Measurements from ENCODE around the gene SLC9A8. TPM values are rescaled to one million over a fixed set of nuclear protein-coding genes. Genes with fewer than 3 reads are reported as not detected.
A peak's percentile ranks its signal among the peaks of the same experiment; 100 is the strongest.

Gene SLC9A8
- polyA plus RNA-seq, 4 donors: 3.5 to 11.8 (median 6.1) TPM

DNA sequence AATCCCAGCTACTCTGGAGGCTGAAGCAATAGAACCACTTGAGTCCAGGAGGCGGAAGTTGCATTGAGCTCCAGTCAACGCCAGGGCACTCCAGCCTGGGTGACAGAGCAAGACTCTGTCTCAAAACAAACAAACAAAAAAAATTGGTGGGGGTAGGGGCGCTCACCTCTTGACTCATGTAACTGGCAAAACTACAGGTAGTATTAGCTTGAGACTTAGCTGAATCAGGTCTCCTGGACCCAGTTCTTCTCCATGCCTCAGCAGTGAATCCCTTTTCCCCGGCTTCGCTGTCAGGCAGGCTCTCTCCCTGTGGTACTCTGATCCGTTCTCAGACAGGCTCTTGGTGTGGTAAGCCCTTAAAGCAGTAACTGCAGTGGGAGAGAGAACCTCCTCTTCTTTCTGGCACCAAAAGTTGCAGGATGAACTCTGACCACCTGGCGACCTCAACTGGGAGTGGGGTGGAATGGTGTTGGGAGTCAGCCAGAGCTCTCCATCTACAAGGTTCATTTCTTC lies 12.9 kb downstream of the SLC9A8 start:
- WGBS, 3 donors: 64 to 78% (median 69%) methylated on average over 7 of the region's 7 CpGs
- peak in 1 of 2 donors; percentile 42 for DNase-seq
- H3K27ac ChIP-seq (ENCODE audit: low read depth in 1 of 3, low read length in 2 of 3): no peak overlapping the region

DNA sequence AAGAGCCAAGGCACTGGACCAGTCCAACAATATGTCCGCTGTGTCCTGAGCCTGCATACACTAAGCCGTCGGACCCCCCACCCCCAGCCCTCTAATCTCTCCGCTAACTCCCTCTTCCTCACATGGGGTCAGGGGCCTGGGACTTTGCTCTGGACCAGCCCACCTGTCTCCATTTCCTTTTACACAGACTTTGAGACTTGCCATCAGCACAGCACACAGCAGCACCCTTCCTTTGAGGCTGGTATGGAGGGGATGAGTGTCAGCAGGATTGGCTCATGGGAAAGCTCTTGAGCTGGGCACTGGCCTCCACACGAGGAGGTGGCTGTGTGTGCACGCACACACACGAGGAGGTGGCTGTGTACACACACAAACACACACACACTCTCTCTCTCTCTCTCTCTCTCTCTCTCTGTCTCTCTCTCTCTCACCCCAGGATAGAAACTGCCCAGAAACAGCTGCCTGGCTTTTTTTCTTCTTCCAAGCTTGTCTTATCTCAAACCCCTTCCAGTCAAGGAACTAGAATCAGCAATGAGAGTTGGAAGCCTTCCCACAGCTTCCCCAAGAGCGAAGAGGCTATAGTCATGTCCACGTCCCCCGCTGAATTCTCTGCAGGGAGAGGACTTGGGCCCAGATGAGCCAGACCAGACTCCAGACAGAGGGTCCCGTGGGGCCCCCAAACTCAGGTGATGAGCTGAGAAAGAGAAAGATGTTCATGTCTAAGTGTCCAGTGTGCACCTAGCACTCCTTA lies 18.6 kb downstream of the SLC9A8 start:
- FAIRE-seq (no peak), DNase-seq (peak in 1 of 2 donors; percentile 21)
- H3K4me1 ChIP-seq (ENCODE audit: control insufficient read depth in 3 of 3, insufficient read depth in 2 of 3, low read depth in 1 of 3, low read length in 2 of 3): peaks cover 0 to 10% (median 4%) of the 10 kb centered on the region in 3 donors
- 83 to 89% (median 86%) methylated on average over 11 of the region's 11 CpGs for WGBS, 3 donors
- no peaks in the 10 kb centered on the region for H3K27me3 ChIP-seq (ENCODE audit: control insufficient read depth in 3 of 3, insufficient read depth in 3 of 3, low read length in 3 of 3)
- H3K36me3 ChIP-seq (ENCODE audit: control insufficient read depth in 3 of 3, insufficient read depth in 2 of 3, low read depth in 1 of 3, low read length in 3 of 3): peaks cover 0 to 53% (median 6%) of the 10 kb centered on the region in 3 donors
- H3K9me3 ChIP-seq (ENCODE audit: control insufficient read depth in 2 of 2, insufficient read depth in 1 of 2, low read depth in 1 of 2, low read length in 1 of 2): peaks cover 0 to 2% of the 10 kb centered on the region in 2 donors
- no peak overlapping the region for H3K4me3 ChIP-seq (ENCODE audit: low read depth in 1 of 3, low read length in 3 of 3)
- H3K27ac ChIP-seq (ENCODE audit: low read depth in 1 of 3, low read length in 2 of 3): peak overlapping the region in 1 of 3 donors; percentile 55

More for the DNA sequence above, 12.9 kb downstream of the SLC9A8 start:
- no peak overlapping the region for H3K4me3 ChIP-seq (ENCODE audit: low read depth in 1 of 3, low read length in 3 of 3)
- H3K27me3 ChIP-seq (ENCODE audit: control insufficient read depth in 3 of 3, insufficient read depth in 3 of 3, low read length in 3 of 3): no peaks in the 10 kb centered on the region
- no peaks in the 10 kb centered on the region for H3K9me3 ChIP-seq (ENCODE audit: control insufficient read depth in 2 of 2, insufficient read depth in 1 of 2, low read depth in 1 of 2, low read length in 1 of 2)
- FAIRE-seq: no peak
- peaks cover 4 to 12% (median 7%) of the 10 kb centered on the region in 3 donors for H3K4me1 ChIP-seq (ENCODE audit: control insufficient read depth in 3 of 3, insufficient read depth in 2 of 3, low read depth in 1 of 3, low read length in 2 of 3)
- H3K36me3 ChIP-seq (ENCODE audit: control insufficient read depth in 3 of 3, insufficient read depth in 2 of 3, low read depth in 1 of 3, low read length in 3 of 3): peaks cover 0 to 35% (median 5%) of the 10 kb centered on the region in 3 donors

DNA sequence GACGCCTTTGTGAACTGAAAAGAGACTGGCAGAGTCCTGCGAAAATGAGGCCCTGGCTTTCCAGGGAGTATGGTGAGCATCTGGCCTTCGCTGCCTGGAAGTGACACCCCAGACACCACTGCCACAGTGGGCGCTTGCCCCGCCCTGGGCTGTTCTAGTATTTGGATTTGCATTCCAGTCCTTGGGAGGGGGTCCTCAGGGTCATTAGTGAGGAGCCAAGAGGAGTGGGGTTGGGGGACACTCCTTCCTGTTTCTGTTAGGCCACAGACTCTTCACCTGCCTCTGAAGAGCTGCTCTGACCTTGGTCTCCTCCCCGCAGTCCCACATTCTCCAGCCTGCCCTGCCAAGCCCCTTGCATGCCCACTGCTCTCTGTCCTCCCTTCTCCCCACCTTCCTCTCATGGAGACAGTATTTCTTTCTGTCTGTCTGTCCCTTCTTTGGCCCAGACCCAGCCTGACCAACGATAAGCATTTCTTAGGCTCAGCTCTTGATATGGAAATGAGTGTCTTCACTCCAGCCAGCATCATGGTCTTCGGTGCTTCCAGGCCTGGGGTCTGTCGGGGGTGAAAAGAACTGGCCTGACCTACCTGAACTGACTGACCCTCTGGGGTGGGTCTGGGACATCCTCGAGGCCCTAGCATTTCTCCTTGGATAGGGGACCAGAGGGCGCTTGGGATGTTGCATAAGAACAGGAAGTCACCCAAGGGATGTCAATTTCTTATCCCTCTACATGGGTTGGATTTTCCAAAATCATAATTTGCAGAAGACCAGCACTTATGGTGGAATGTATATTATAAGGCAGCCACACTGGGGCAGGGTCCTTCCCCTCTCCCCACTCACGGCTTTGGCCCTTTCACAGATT lies 19.4 kb downstream of the SLC9A8 start:
- H3K4me1 ChIP-seq (ENCODE audit: control insufficient read depth in 3 of 3, insufficient read depth in 2 of 3, low read depth in 1 of 3, low read length in 2 of 3): peaks cover 0 to 10% (median 4%) of the 10 kb centered on the region in 3 donors
- peak overlapping the region in 2 of 3 donors; percentile 16 to 55 for H3K27ac ChIP-seq (ENCODE audit: low read depth in 1 of 3, low read length in 2 of 3)
- no peaks in the 10 kb centered on the region for H3K27me3 ChIP-seq (ENCODE audit: control insufficient read depth in 3 of 3, insufficient read depth in 3 of 3, low read length in 3 of 3)
- H3K9me3 ChIP-seq (ENCODE audit: control insufficient read depth in 2 of 2, insufficient read depth in 1 of 2, low read depth in 1 of 2, low read length in 1 of 2): peaks cover 0 to 2% of the 10 kb centered on the region in 2 donors
- 88 to 92% (median 89%) methylated on average over 12 of the region's 12 CpGs for WGBS, 3 donors
- H3K36me3 ChIP-seq (ENCODE audit: control insufficient read depth in 3 of 3, insufficient read depth in 2 of 3, low read depth in 1 of 3, low read length in 3 of 3): peaks cover 0 to 53% (median 6%) of the 10 kb centered on the region in 3 donors
- no peak overlapping the region for H3K4me3 ChIP-seq (ENCODE audit: low read depth in 1 of 3, low read length in 3 of 3)
- no peak for FAIRE-seq
- DNase-seq: no peak

DNA sequence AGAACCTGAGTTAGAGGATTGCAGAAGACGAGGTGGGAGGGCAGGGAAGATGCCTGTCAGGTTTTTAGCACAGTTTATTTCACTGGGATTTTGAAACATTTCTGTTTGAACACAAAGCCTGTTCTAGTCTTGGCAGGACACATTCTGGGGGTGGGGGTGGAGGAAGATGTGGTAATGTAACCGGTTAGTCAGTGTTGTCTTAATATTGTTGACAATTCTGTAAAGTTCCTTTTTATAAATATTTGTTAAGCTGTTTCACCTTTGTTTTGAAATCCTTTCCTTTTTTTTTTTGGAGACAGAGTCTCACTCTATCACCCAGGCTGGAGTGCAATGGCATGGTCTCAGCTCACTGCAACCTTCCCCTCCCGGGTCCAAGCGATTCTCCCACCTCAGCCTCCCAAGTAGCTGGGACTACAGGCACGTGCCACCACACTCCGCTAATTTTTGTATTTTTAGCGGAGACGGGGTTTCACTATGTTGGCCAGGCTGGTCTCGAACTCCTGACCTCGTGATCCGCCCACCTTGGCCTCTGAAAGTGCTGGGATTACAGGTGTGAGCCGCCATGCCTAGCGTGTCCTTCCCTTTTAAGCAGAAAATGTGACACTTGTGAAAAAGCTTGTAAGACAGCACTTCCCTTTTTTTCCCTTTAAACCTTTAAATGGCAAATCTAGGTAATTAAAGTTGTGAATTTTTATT lies 20.2 kb downstream of the SLC9A8 start:
- FAIRE-seq: no peak
- peaks cover 0 to 10% (median 4%) of the 10 kb centered on the region in 3 donors for H3K4me1 ChIP-seq (ENCODE audit: control insufficient read depth in 3 of 3, insufficient read depth in 2 of 3, low read depth in 1 of 3, low read length in 2 of 3)
- no peak for DNase-seq
- no peak overlapping the region for H3K4me3 ChIP-seq (ENCODE audit: low read depth in 1 of 3, low read length in 3 of 3)
- peaks cover 0 to 51% (median 6%) of the 10 kb centered on the region in 3 donors for H3K36me3 ChIP-seq (ENCODE audit: control insufficient read depth in 3 of 3, insufficient read depth in 2 of 3, low read depth in 1 of 3, low read length in 3 of 3)
- H3K9me3 ChIP-seq (ENCODE audit: control insufficient read depth in 2 of 2, insufficient read depth in 1 of 2, low read depth in 1 of 2, low read length in 1 of 2): peaks cover 0 to 2% of the 10 kb centered on the region in 2 donors
- H3K27ac ChIP-seq (ENCODE audit: low read depth in 1 of 3, low read length in 2 of 3): peak overlapping the region in 1 of 3 donors; percentile 55
- H3K27me3 ChIP-seq (ENCODE audit: control insufficient read depth in 3 of 3, insufficient read depth in 3 of 3, low read length in 3 of 3): no peaks in the 10 kb centered on the region
- WGBS, 3 donors: 84 to 91% (median 86%) methylated on average over 13 of the region's 13 CpGs

DNA sequence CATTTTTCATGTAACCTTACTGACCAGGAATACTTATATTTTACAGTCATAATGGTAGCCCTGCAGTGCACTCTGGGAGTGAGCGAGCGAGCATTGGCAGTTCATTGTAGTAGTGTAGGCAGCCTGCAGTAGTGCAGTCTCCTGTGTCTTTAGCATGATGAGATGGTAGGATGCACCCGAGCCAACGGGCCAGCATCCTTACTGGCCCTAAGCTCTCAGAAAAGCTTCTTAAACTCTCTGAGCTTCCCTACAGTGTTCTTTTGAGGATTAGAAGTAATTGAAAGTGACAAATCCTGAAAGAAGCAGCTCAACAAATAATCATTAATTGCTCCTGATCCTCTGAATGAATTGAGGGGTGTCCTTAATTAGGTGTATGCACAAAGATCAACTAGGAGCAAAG lies 20.9 kb downstream of the SLC9A8 start:
- DNase-seq (no peak), FAIRE-seq (no peak)
- no peak overlapping the region for H3K4me3 ChIP-seq (ENCODE audit: low read depth in 1 of 3, low read length in 3 of 3)
- peaks cover 0 to 2% of the 10 kb centered on the region in 2 donors for H3K9me3 ChIP-seq (ENCODE audit: control insufficient read depth in 2 of 2, insufficient read depth in 1 of 2, low read depth in 1 of 2, low read length in 1 of 2)
- no peak overlapping the region for H3K27ac ChIP-seq (ENCODE audit: low read depth in 1 of 3, low read length in 2 of 3)
- H3K4me1 ChIP-seq (ENCODE audit: control insufficient read depth in 3 of 3, insufficient read depth in 2 of 3, low read depth in 1 of 3, low read length in 2 of 3): peaks cover 0 to 10% (median 4%) of the 10 kb centered on the region in 3 donors
- H3K36me3 ChIP-seq (ENCODE audit: control insufficient read depth in 3 of 3, insufficient read depth in 2 of 3, low read depth in 1 of 3, low read length in 3 of 3): peaks cover 0 to 51% (median 6%) of the 10 kb centered on the region in 3 donors
- 92 to 93% (median 93%) methylated on average over 4 of the region's 4 CpGs for WGBS, 3 donors
- no peaks in the 10 kb centered on the region for H3K27me3 ChIP-seq (ENCODE audit: control insufficient read depth in 3 of 3, insufficient read depth in 3 of 3, low read length in 3 of 3)

DNA sequence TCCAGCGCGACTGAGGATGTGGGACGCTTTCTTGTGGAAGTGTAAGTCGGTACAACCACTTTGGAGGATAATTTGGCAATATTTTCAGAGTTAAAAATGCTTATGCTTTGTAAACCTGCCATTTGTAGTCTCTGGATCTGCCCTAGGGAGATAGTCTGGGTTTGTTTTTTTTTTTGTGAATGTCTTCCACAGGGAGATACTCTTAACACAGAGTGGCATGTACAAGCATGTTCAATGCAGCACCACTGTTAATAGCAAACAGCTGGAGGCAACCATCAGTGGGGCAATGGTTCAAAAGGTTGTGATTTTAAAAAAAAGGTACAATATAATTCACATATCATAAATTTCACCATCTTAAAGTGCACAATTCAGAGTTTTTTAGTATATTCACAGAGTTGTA lies 22.4 kb downstream of the SLC9A8 start:
- no peak overlapping the region for H3K4me3 ChIP-seq (ENCODE audit: low read depth in 1 of 3, low read length in 3 of 3)
- H3K27me3 ChIP-seq (ENCODE audit: control insufficient read depth in 3 of 3, insufficient read depth in 3 of 3, low read length in 3 of 3): no peaks in the 10 kb centered on the region
- peaks cover 0 to 10% (median 4%) of the 10 kb centered on the region in 3 donors for H3K4me1 ChIP-seq (ENCODE audit: control insufficient read depth in 3 of 3, insufficient read depth in 2 of 3, low read depth in 1 of 3, low read length in 2 of 3)
- H3K36me3 ChIP-seq (ENCODE audit: control insufficient read depth in 3 of 3, insufficient read depth in 2 of 3, low read depth in 1 of 3, low read length in 3 of 3): peaks cover 0 to 39% (median 4%) of the 10 kb centered on the region in 3 donors
- H3K27ac ChIP-seq (ENCODE audit: low read depth in 1 of 3, low read length in 2 of 3): no peak overlapping the region
- no peak for DNase-seq
- FAIRE-seq: no peak
- WGBS, 3 donors: 87 to 98% (median 96%) methylated on average over 4 of the region's 4 CpGs
- H3K9me3 ChIP-seq (ENCODE audit: control insufficient read depth in 2 of 2, insufficient read depth in 1 of 2, low read depth in 1 of 2, low read length in 1 of 2): peaks cover 0 to 2% of the 10 kb centered on the region in 2 donors

DNA sequence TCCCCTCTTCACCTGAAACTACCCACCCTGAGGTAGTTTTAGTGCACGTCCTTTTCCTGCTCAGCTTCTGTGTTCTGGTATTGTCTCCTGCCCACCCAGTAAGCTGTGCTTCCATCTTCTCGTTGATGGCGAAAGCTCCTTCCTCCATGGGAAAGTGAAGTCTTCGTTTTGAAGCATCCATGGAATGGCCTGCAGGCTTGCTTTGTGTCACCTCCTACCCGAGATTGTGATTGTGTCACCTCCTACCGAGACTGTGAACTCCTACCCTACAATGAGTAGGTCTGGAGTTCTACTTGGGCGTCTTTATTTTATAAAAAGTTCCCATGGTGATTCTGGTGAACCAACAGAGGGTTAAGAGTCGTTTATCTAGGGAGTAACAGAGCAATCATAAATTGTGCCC lies 25.9 kb downstream of the SLC9A8 start:
- H3K27me3 ChIP-seq (ENCODE audit: control insufficient read depth in 3 of 3, insufficient read depth in 3 of 3, low read length in 3 of 3): no peaks in the 10 kb centered on the region
- H3K4me1 ChIP-seq (ENCODE audit: control insufficient read depth in 3 of 3, insufficient read depth in 2 of 3, low read depth in 1 of 3, low read length in 2 of 3): peaks cover 0 to 3% (median 0%) of the 10 kb centered on the region in 3 donors
- DNase-seq (no peak), FAIRE-seq (no peak)
- no peak overlapping the region for H3K4me3 ChIP-seq (ENCODE audit: low read depth in 1 of 3, low read length in 3 of 3)
- H3K9me3 ChIP-seq (ENCODE audit: control insufficient read depth in 2 of 2, insufficient read depth in 1 of 2, low read depth in 1 of 2, low read length in 1 of 2): peaks cover 0 to 11% of the 10 kb centered on the region in 2 donors
- H3K27ac ChIP-seq (ENCODE audit: low read depth in 1 of 3, low read length in 2 of 3): no peak overlapping the region
- WGBS, 3 donors: 67 to 80% (median 79%) methylated on average over 8 of the region's 8 CpGs
- peaks cover 2 to 20% (median 5%) of the 10 kb centered on the region in 3 donors for H3K36me3 ChIP-seq (ENCODE audit: control insufficient read depth in 3 of 3, insufficient read depth in 2 of 3, low read depth in 1 of 3, low read length in 3 of 3)
